ENCODE measurements around the gene OPN1MW3. TPM values are rescaled to one million over a fixed set of nuclear protein-coding genes. Genes with fewer than 3 reads are reported as not detected.

The OPN1MW3 gene
- total RNA-seq, 4 donors from 2014 or later, result not detected

- DNase-seq (no peak), ATAC-seq (no peak)
- Histone ChIP-seq H3K27me3 (no peaks in the 10 kb centered on the region), H3K4me1 (no peaks in the 10 kb centered on the region), H3K27ac (no peak overlapping the region), H3K4me3 (no peak overlapping the region), H3K9me3 (no peaks in the 10 kb centered on the region), H3K36me3 (no peaks in the 10 kb centered on the region)
- in situ Hi-C loops (cut with MboI; ENCODE audit: low sequenced_read_pairs in 4 of 4) (no loop called here), intact Hi-C loops (cut with DNase I; ENCODE audit: low total_unique reads) (no loop called here)
- no peak for TF ChIP-seq POLR2A (IDR thresholded peaks at IDR 0.05)
- no peak for TF ChIP-seq CTCF (IDR thresholded peaks at IDR 0.05 in 4 of 5, conservative IDR thresholded peaks at IDR 0.05 in 1 of 5)
These were observed 46.1 kb downstream of the OPN1MW3 start for GRCh38 chrX:154303476-154303875.

- Histone ChIP-seq H3K4me3 (no peak overlapping the region), H3K4me1 (no peaks in the 10 kb centered on the region), H3K27ac (no peak overlapping the region), H3K27me3 (no peaks in the 10 kb centered on the region), H3K36me3 (no peaks in the 10 kb centered on the region), H3K9me3 (no peaks in the 10 kb centered on the region)
- TF ChIP-seq CTCF (IDR thresholded peaks at IDR 0.05 in 4 of 5, conservative IDR thresholded peaks at IDR 0.05 in 1 of 5) (no peak), POLR2A (IDR thresholded peaks at IDR 0.05) (no peak)
- intact Hi-C loops (cut with DNase I; ENCODE audit: low total_unique reads) (no loop called here), in situ Hi-C loops (cut with MboI; ENCODE audit: low sequenced_read_pairs in 4 of 4) (no loop called here)
- ATAC-seq, result no peak
- DNase-seq, result no peak
These were observed 47.5 kb downstream of the OPN1MW3 start for GRCh38 chrX:154304846-154305245.

GRCh38 chrX:154305541-154306205 is 48.3 kb downstream of the OPN1MW3 start:
- ATAC-seq (no peak), DNase-seq (no peak)
- no peaks in the 10 kb centered on the region for H3K27me3 ChIP-seq
- no peak overlapping the region for H3K4me3 ChIP-seq
- TF ChIP-seq POLR2A (IDR thresholded peaks at IDR 0.05) (no peak), CTCF (IDR thresholded peaks at IDR 0.05 in 4 of 5, conservative IDR thresholded peaks at IDR 0.05 in 1 of 5) (no peak)
- H3K4me1 ChIP-seq, result no peaks in the 10 kb centered on the region
- intact Hi-C loops (cut with DNase I; ENCODE audit: low total_unique reads) (no loop called here), in situ Hi-C loops (cut with MboI; ENCODE audit: low sequenced_read_pairs in 4 of 4) (no loop called here)
- no peaks in the 10 kb centered on the region for H3K9me3 ChIP-seq
- no peak overlapping the region for H3K27ac ChIP-seq
- H3K36me3 ChIP-seq, result no peaks in the 10 kb centered on the region

GRCh38 chrX:154307202-154307601 is 49.8 kb downstream of the OPN1MW3 start:
- intact Hi-C loops (cut with DNase I; ENCODE audit: low total_unique reads), result no loop called here
- Histone ChIP-seq H3K4me3 (no peak overlapping the region), H3K36me3 (no peaks in the 10 kb centered on the region), H3K27me3 (no peaks in the 10 kb centered on the region), H3K27ac (no peak overlapping the region), H3K4me1 (no peaks in the 10 kb centered on the region), H3K9me3 (no peaks in the 10 kb centered on the region)
- TF ChIP-seq POLR2A (IDR thresholded peaks at IDR 0.05) (no peak), CTCF (IDR thresholded peaks at IDR 0.05 in 4 of 5, conservative IDR thresholded peaks at IDR 0.05 in 1 of 5) (no peak)
- no peak for DNase-seq
- no peak for ATAC-seq
- in situ Hi-C loops (cut with MboI; ENCODE audit: low sequenced_read_pairs in 4 of 4), result no loop called here
